ENCODE results near the gene KRTAP16-1. TPM values are rescaled to one million over a fixed set of nuclear protein-coding genes. Genes with fewer than 3 reads are reported as not detected.

KRTAP16-1 gene
- total and polyA plus RNA-seq, 2 donors (not counting 1 experiment from before 2014, with no cell fraction given) = 0.16 TPM; not detected in 1

DNA sequence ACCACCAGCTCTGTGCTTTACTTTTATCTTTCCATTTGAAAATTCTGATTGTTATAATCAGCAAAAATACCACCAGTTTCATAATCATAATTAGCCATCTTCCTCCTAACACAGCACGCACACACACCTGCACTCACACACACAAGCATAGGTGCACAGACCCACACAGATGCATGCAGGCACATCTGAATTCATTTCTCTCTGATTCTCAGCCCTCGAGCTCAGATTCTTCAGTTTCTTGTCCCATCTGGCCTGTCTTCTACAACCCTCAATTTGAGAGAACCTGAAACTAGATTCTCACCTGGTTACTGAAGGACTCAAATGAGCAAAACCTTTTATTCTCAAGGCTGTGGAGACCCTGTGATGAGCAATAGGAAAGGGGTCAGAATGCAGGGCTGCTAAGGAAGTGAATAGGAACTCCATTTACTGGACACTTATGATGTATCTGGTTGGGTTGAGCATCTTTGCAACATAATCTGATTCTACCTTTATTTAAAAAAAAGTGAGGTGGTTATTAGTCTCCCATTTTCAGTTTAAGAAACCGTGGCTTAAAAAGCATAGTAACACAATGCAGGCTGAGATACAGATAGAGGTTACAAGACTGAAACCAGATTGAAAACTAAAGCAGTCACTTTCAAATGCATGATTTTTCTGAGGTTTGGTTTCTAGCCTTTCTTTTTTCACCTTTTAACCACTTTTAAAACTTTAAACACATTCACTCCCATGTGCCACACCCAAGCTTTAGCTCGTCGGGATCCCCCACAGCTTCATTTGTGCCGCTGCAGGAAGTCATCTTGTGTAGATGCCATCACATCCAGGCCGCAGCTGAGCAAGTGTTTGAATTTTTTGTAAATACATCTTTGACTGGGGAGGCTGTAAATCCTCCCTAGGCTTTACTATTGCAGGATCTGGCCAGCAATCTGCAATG, 32.1 kb upstream of the KRTAP16-1 start:
- intact Hi-C loops (cut with micrococcal nuclease) = no loop called here
- Histone ChIP-seq H3K4me1 (ENCODE audit: control insufficient read depth in 2 of 2, insufficient read depth in 2 of 2, low read length in 2 of 2) (peaks cover 0 to 11% of the 10 kb centered on the region in 2 donors), H3K27me3 (replicated peaks in 1 of 4; ENCODE audit: control extremely low read depth in 1 of 4, control insufficient read depth in 3 of 4, insufficient read depth in 4 of 4, low read length in 3 of 4) (peaks cover 0 to 4% (median 0%) of the 10 kb centered on the region in 4 experiments), H3K4me2 (replicated peaks; ENCODE audit: low read depth, low read length, poor library complexity, severe bottlenecking) (no peak overlapping the region), H2AFZ (ENCODE audit: insufficient read depth, low read depth, low read length, poor library complexity, severe bottlenecking) (no peak overlapping the region), H3K9me3 (ENCODE audit: control extremely low read depth in 1 of 3, control insufficient read depth in 2 of 3, insufficient read depth in 1 of 3, low read length in 2 of 3) (peaks cover 0 to 10% (median 0%) of the 10 kb centered on the region in 3 donors), H4K20me1 (ENCODE audit: control insufficient read depth, insufficient read depth, low read length, poor library complexity, severe bottlenecking) (no peaks in the 10 kb centered on the region), H3K4me3 (ENCODE audit: control extremely low read depth in 1 of 5, extremely low read depth in 1 of 5, insufficient read depth in 1 of 5, low read depth in 2 of 5, low read length in 4 of 5) (no peak overlapping the region), H3K36me3 (replicated peaks in 1 of 2; ENCODE audit: control extremely low read depth in 1 of 2, control insufficient read depth in 1 of 2, extremely low read depth in 1 of 2, insufficient read depth in 2 of 2, low read length in 1 of 2) (no peaks in the 10 kb centered on the region), H3K9ac (ENCODE audit: low read length) (no peak overlapping the region), H3K27ac (ENCODE audit: low read length in 2 of 2) (no peak overlapping the region), H3K79me2 (ENCODE audit: control insufficient read depth, insufficient read depth, low read length) (no peaks in the 10 kb centered on the region)
- ATAC-seq (ENCODE audit: low read depth) (no peak), DNase-seq (no peak)
- H3K4me3 Mint-ChIP-seq = no peak overlapping the region
- TF ChIP-seq, protein P1, sequence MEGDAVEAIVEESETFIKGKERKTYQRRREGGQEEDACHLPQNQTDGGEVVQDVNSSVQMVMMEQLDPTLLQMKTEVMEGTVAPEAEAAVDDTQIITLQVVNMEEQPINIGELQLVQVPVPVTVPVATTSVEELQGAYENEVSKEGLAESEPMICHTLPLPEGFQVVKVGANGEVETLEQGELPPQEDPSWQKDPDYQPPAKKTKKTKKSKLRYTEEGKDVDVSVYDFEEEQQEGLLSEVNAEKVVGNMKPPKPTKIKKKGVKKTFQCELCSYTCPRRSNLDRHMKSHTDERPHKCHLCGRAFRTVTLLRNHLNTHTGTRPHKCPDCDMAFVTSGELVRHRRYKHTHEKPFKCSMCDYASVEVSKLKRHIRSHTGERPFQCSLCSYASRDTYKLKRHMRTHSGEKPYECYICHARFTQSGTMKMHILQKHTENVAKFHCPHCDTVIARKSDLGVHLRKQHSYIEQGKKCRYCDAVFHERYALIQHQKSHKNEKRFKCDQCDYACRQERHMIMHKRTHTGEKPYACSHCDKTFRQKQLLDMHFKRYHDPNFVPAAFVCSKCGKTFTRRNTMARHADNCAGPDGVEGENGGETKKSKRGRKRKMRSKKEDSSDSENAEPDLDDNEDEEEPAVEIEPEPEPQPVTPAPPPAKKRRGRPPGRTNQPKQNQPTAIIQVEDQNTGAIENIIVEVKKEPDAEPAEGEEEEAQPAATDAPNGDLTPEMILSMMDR (IDR thresholded peaks at IDR 0.05) = no peak
- TF ChIP-seq EZH2 (IDR thresholded peaks at IDR 0.05; ENCODE audit: borderline replicate concordance, insufficient read depth, low read depth, low read length, poor library complexity, severe bottlenecking) = no peak
- H3K9me3 Mint-ChIP-seq (ENCODE audit: insufficient read depth) = peaks cover 6% of the 10 kb centered on the region
- WGBS (ENCODE audit: insufficient coverage) = 88% methylated on average over 6 of the region's 7 CpGs
- H3K27ac Mint-ChIP-seq = no peak overlapping the region
- H3K4me1 Mint-ChIP-seq = peaks cover 4% of the 10 kb centered on the region
- H3K27me3 Mint-ChIP-seq = peaks cover 16% of the 10 kb centered on the region
- ChIA-PET CTCF (no interaction called here), POLR2A (no interaction called here)

DNA sequence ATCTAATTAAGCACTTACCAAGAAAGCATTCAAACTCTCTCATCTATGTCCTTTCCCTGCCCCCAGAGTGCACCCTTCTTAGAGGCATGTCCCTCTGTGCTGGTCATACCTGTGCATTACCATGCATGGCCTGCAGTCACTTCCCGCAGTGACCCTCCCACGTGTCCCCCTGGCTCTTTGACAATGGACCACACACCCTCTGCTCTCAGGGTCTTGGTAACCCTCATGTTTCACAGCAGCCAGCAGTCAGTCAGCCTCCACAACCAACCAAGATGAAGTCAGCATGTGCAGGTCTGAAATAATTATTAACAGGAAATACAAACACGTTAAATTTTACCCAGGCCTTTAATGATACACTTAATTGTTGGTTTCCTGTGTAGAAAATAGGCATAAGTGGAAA, 31.4 kb upstream of the KRTAP16-1 start:
- H3K4me1 Mint-ChIP-seq = peaks cover 4% of the 10 kb centered on the region
- H4K20me1 ChIP-seq (ENCODE audit: control insufficient read depth, insufficient read depth, low read length, poor library complexity, severe bottlenecking) = no peaks in the 10 kb centered on the region
- peaks cover 20% of the 10 kb centered on the region for H3K27me3 Mint-ChIP-seq
- 89% methylated on average over 2 of the region's 3 CpGs for WGBS (ENCODE audit: insufficient coverage)
- DNase-seq = no peak
- H3K9ac ChIP-seq (ENCODE audit: low read length) = no peak overlapping the region
- no peak for ATAC-seq (ENCODE audit: low read depth)
- peaks cover 0 to 11% of the 10 kb centered on the region in 2 donors for H3K4me1 ChIP-seq (ENCODE audit: control insufficient read depth in 2 of 2, insufficient read depth in 2 of 2, low read length in 2 of 2)
- no peaks in the 10 kb centered on the region for H3K79me2 ChIP-seq (ENCODE audit: control insufficient read depth, insufficient read depth, low read length)
- H3K9me3 Mint-ChIP-seq (ENCODE audit: insufficient read depth) = peaks cover 6% of the 10 kb centered on the region
- no peaks in the 10 kb centered on the region for H3K36me3 ChIP-seq (replicated peaks in 1 of 2; ENCODE audit: control extremely low read depth in 1 of 2, control insufficient read depth in 1 of 2, extremely low read depth in 1 of 2, insufficient read depth in 2 of 2, low read length in 1 of 2)
- no peak overlapping the region for H3K27ac Mint-ChIP-seq
- H3K9me3 ChIP-seq (ENCODE audit: control extremely low read depth in 1 of 3, control insufficient read depth in 2 of 3, insufficient read depth in 1 of 3, low read length in 2 of 3) = peaks cover 0 to 10% (median 0%) of the 10 kb centered on the region in 3 donors
- ChIA-PET POLR2A (no interaction called here), CTCF (interaction anchor here (1.5 kb wide), 1 partner anchor 12 kb away, joined by 6 read pairs; no protein-coding TSS in a partner anchor)
- no peak overlapping the region for H3K4me3 ChIP-seq (ENCODE audit: control extremely low read depth in 1 of 5, extremely low read depth in 1 of 5, insufficient read depth in 1 of 5, low read depth in 2 of 5, low read length in 4 of 5)
- TF ChIP-seq EZH2 (IDR thresholded peaks at IDR 0.05; ENCODE audit: borderline replicate concordance, insufficient read depth, low read depth, low read length, poor library complexity, severe bottlenecking) = no peak
- TF ChIP-seq, protein P1 (IDR thresholded peaks at IDR 0.05) = no peak
- H2AFZ ChIP-seq (ENCODE audit: insufficient read depth, low read depth, low read length, poor library complexity, severe bottlenecking) = no peak overlapping the region
- no peak overlapping the region for H3K27ac ChIP-seq (ENCODE audit: low read length in 2 of 2)
- no peak overlapping the region for H3K4me2 ChIP-seq (replicated peaks; ENCODE audit: low read depth, low read length, poor library complexity, severe bottlenecking)
- H3K4me3 Mint-ChIP-seq = no peak overlapping the region
- peaks cover 0 to 7% (median 0%) of the 10 kb centered on the region in 4 experiments for H3K27me3 ChIP-seq (replicated peaks in 1 of 4; ENCODE audit: control extremely low read depth in 1 of 4, control insufficient read depth in 3 of 4, insufficient read depth in 4 of 4, low read length in 3 of 4)
- intact Hi-C loops (cut with micrococcal nuclease) = no loop called here

Data from B cell (primary cell).